Activated B cell treated with CpG ODN at 0.5 μM for 24 hours (primary cell): ENCODE data around the gene EHBP1. TPM values are rescaled to one million over a fixed set of nuclear protein-coding genes. Genes with fewer than 3 reads are reported as not detected.

Source experiments
- ATAC-seq: fragments of 200-7000 bp; cut with Tn5 transposase; one replicate; pipeline ENCODE4 v1.10.0; 2021; ENCODE audit warnings: low read depth, mild to moderate bottlenecking, moderate library complexity
- CTCF ChIA-PET: fragments of 350-600 bp; sonication (Branson Sonifier 250); formaldehyde crosslinking; loops from one replicate; lab custom pipeline; 2021; ENCODE audit warnings: antibody characterized with exemption; lab: Charles Lee
- POLR2A ChIA-PET: fragments of 350-600 bp; sonication (Branson Sonifier 250); formaldehyde crosslinking; loops from one replicate; lab custom pipeline; 2021; ENCODE audit warnings: antibody characterized with exemption; lab: Charles Lee
- DNase-seq: peaks from one replicate; pipeline ENCODE4 v3.0.0; 2022
- H3K27ac Mint-ChIP-seq: one replicate; pipeline ENCODE4 v1.8.0; 2020; ENCODE audit warnings: mixed read lengths
- H3K27me3 Mint-ChIP-seq: one replicate; pipeline ENCODE4 v1.8.0; 2021; ENCODE audit warnings: mixed read lengths
- H3K36me3 Mint-ChIP-seq: one replicate; pipeline ENCODE4 v1.8.0; 2021; ENCODE audit warnings: low read depth, mixed read lengths
- H3K4me1 Mint-ChIP-seq: one replicate; pipeline ENCODE4 v1.8.0; 2021; ENCODE audit warnings: mixed read lengths
- H3K4me3 Mint-ChIP-seq: one replicate; pipeline ENCODE4 v1.8.0; 2020; ENCODE audit warnings: mild to moderate bottlenecking, mixed read lengths
- H3K9me3 Mint-ChIP-seq: one replicate; pipeline ENCODE4 v1.8.0; 2020; ENCODE audit warnings: mixed read lengths
- intact Hi-C: fragments of 100-400 bp; cut with micrococcal nuclease; formaldehyde crosslinking; loops from one replicate; pipeline ENCODE4 v1.15.1; 2024
- total RNA-seq: library from RNA; stranded (reverse); gene quantifications from 2 replicates; pipeline ENCODE4 v1.2.3, GENCODE V29; 2022
- TF ChIP-seq, protein P1 (sequence below): fragments of 200-600 bp; IDR thresholded peaks from one replicate; pipeline ENCODE4 v1.8.0; 2022; ENCODE audit warnings: antibody characterized with exemption, mild to moderate bottlenecking

The EHBP1 gene
- total RNA-seq, 1 donor from 2014 or later: 24.0 TPM

DNA sequence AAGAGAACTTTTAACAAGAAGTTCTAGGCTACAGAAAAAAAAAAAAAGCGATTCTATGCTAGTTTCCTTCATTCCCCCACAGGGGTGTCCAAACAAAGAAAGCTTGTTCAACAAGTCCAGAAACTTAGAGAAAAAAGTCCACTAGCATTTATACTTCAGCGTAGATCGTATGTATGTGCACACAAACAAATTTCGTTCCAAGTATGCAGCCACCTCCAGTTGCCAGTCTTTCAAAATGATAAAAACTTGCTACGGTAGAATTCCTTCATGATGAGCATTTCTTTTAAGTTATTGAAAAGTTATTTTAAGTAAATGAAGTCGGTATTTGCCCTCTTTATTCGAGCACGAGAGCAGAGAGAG lies 341.4 kb downstream of the EHBP1 start:
- no peak for ATAC-seq
- Mint-ChIP-seq H3K36me3 (peaks cover 7% of the 10 kb centered on the region), H3K27ac (no peak overlapping the region), H3K9me3 (no peaks in the 10 kb centered on the region), H3K4me1 (peaks cover 43% of the 10 kb centered on the region), H3K27me3 (peaks cover 59% of the 10 kb centered on the region), H3K4me3 (peak overlapping the region; percentile 66)
- intact Hi-C loops: loop anchor here (2.0 to 5.0 kb wide), 2 partner anchors 16 to 340 kb away; partner anchors contain the start of gene EHBP1
- ChIA-PET POLR2A (interaction anchor here (0.7 kb wide), 1 partner anchor 11 kb away, joined by 4 read pairs; no protein-coding TSS in a partner anchor), CTCF (no interaction called here)
- DNase-seq: no peak
- TF ChIP-seq, protein P1, sequence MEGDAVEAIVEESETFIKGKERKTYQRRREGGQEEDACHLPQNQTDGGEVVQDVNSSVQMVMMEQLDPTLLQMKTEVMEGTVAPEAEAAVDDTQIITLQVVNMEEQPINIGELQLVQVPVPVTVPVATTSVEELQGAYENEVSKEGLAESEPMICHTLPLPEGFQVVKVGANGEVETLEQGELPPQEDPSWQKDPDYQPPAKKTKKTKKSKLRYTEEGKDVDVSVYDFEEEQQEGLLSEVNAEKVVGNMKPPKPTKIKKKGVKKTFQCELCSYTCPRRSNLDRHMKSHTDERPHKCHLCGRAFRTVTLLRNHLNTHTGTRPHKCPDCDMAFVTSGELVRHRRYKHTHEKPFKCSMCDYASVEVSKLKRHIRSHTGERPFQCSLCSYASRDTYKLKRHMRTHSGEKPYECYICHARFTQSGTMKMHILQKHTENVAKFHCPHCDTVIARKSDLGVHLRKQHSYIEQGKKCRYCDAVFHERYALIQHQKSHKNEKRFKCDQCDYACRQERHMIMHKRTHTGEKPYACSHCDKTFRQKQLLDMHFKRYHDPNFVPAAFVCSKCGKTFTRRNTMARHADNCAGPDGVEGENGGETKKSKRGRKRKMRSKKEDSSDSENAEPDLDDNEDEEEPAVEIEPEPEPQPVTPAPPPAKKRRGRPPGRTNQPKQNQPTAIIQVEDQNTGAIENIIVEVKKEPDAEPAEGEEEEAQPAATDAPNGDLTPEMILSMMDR: no peak

DNA sequence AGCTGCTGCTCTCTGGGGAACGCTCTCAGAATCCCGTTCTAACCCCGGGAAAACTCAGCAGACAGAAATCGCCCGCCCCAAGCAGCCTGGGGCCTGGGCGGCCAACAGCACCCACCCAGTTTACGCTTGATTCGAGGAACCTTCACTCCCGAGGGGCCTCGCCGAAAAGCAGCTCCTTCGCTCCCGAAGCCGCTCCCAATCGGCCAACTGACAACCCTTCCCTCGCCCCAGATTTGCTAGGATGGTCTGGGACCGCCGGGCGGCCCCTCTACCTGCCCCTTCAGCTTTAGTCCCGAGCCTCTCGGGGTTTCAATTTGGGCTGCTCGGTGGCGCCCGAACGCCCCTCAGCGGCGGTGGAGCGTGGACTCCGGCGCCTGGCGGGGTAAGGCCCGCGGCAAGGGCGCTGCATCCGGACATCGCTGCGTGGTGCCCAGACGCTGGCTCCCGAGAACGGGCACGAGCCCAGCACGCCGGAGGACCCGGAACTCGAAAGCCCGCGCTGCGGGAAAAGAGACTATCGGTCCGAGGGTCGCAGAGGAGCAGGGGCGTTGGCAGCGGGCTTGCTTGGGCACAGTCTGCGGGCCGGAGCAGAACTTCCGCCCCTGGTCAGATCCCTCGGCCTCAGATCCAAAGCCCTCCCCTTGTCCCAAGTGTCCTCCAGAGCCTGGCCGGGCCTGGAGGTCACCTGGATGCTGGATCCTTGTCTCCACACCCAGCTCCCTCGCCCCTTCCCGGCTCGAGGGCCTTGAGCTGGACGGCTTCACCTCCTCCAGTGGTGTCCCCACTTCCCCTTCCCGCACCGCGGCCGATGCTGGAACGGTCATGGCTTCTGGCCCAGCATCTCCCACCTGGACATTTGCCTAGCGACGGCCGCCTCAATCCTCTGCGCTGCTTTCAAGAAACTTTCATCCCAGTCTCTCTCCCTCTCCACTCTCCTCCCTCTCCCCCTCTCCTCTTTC lies 342.1 kb downstream of the EHBP1 start:
- H3K27ac Mint-ChIP-seq: no peak overlapping the region

DNA sequence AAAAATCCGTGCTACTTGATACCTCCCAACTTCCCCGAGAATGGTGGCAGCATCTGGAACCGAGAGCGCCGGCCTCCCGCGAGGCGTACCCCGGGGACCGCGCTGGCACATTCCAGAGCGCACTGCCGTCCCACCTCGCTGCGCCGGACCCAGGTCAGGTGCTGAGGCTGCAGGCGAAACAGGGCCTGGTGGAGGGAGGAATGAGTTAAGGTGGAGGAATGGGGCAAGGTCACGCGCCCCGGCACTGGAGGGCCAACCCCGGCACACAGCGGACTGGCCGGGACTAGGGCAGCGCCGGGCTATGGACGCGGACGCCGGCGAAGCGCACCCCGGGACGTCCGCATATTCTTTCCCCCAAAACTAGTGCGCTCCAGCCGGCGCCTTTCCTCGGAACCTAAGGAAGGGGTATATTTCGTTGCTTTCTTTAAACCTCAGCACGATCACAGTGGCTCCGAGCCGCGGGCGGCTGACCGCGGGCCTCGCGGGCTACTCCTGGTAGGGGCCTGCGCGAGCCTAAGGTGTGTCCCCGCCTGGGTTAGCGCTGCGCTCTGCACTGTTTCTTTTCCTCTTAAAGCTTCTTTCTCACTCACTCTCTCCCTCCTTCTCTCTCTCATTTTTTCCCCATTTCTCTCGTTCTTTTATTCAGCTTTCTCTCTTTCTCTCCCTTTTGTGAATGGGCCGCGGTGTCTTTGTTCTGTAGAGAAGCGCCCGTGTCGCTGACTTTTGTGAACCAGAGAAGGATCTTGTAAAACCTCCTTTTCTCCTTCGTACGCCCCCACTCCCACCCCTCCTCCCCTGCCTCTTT lies 343.1 kb downstream of the EHBP1 start:
- H3K27ac Mint-ChIP-seq: no peak overlapping the region
- intact Hi-C loops: loop anchor here (5.0 kb wide), 1 partner anchor 341 kb away; the partner anchor contains the start of gene EHBP1
- ATAC-seq: no peak
- peak; percentile 20 for DNase-seq
- peak overlapping the region; percentile 66 for H3K4me3 Mint-ChIP-seq
- H3K4me1 Mint-ChIP-seq: peaks cover 57% of the 10 kb centered on the region
- CTCF ChIA-PET: no interaction called here
- TF ChIP-seq, protein P1: no peak
- H3K36me3 Mint-ChIP-seq: peaks cover 7% of the 10 kb centered on the region
- H3K9me3 Mint-ChIP-seq: no peaks in the 10 kb centered on the region
- POLR2A ChIA-PET: no interaction called here
- peaks cover 74% of the 10 kb centered on the region for H3K27me3 Mint-ChIP-seq

More for the DNA sequence above, 342.1 kb downstream of the EHBP1 start:
- H3K4me3 Mint-ChIP-seq: peak overlapping the region; percentile 66
- no peak for ATAC-seq
- H3K9me3 Mint-ChIP-seq: no peaks in the 10 kb centered on the region
- TF ChIP-seq, protein P1: no peak
- peak; percentile 32 for DNase-seq
- intact Hi-C loops: loop anchor here (2.0 to 5.0 kb wide), 2 partner anchors 15 to 340 kb away; partner anchors contain the start of gene EHBP1
- H3K27me3 Mint-ChIP-seq: peaks cover 65% of the 10 kb centered on the region
- peaks cover 7% of the 10 kb centered on the region for H3K36me3 Mint-ChIP-seq
- ChIA-PET POLR2A (interaction anchor here (0.7 kb wide), 1 partner anchor 11 kb away, joined by 4 read pairs; no protein-coding TSS in a partner anchor), CTCF (no interaction called here)
- H3K4me1 Mint-ChIP-seq: peaks cover 48% of the 10 kb centered on the region

DNA sequence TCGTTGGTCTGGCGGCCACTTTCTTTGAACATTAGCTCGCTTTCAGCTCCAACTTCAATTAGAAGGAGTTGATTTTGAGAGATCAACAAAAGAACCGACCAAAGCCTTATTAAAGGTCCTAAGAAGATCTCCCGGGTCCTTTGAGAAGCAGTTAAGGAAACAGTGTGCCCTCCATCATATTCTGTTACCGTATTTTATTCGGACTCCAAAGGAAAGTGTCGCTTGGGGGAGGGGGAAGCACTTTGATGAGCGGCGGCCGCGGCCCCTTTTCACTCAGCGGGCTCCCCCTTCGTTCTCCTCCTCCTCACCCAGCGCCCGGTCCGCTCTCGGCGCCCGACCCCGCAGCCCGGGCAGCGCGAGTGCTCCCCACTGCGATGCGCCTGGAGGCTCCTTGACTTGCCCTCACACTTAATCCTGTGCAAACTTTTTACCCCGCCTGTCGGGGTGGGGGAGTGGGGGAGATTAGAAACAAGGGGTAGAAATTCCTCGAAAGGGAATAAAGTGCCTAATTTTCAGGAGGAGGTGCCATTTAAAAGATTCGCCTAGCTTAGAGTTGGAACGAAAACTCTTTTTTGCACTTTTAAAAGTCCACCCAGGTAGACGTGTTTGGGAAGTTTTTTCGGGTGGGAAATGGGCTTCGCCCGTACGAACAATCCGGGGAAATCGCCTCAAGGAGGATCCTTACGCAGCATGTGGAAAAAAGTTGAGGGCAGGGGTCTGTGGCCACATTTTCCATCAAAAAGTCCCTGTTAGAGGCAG lies 343.9 kb downstream of the EHBP1 start:
- Mint-ChIP-seq H3K27me3 (peaks cover 74% of the 10 kb centered on the region), H3K4me1 (peaks cover 64% of the 10 kb centered on the region), H3K9me3 (no peaks in the 10 kb centered on the region), H3K27ac (no peak overlapping the region), H3K4me3 (peak overlapping the region; percentile 87), H3K36me3 (peaks cover 7% of the 10 kb centered on the region)
- TF ChIP-seq, protein P1: no peak
- intact Hi-C loops: loop anchor here (5.0 kb wide), 1 partner anchor 342 kb away; the partner anchor contains the start of gene EHBP1
- POLR2A ChIA-PET: interaction anchor here (0.9 kb wide), 1 partner anchor 11 kb away, joined by 3 read pairs; no protein-coding TSS in a partner anchor
- CTCF ChIA-PET: no interaction called here
- ATAC-seq (no peak), DNase-seq (peak; percentile 21)
